Activated CD8-positive, alpha-beta memory T cell treated with anti-CD3 and anti-CD28 coated beads for 24 hours (primary cell): Measurements from ENCODE around the gene OSM.
"Not testable (repeated sequence)": the region's sequence is repeated elsewhere in the genome, so short reads cannot be mapped to it uniquely, and the experiment has no call there.

Experiments
- DNase-seq: peaks from one replicate; pipeline ENCODE4 v3.0.0-alpha.2; 2020

Gene OSM

DNA sequence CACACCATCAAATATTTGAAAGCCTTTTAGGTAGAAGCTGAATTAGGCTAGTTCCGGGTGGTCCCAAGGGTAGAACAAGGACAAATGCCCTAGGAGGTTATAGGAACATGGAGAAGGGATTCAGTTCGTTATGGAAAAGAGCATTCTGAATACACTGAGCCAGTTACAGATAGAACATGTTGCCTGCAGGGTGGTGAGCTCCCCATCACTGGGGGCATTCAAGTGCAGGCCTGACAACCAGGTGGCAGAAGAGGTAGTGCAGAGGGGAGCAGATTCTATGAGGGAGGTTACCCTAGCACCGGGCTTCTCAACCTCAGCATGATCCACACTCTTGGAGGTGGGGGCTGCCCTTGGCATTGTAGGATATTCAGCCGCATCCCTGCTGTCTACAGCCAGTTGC is 44.3 kb downstream of the OSM start:
- no peak for DNase-seq

DNA sequence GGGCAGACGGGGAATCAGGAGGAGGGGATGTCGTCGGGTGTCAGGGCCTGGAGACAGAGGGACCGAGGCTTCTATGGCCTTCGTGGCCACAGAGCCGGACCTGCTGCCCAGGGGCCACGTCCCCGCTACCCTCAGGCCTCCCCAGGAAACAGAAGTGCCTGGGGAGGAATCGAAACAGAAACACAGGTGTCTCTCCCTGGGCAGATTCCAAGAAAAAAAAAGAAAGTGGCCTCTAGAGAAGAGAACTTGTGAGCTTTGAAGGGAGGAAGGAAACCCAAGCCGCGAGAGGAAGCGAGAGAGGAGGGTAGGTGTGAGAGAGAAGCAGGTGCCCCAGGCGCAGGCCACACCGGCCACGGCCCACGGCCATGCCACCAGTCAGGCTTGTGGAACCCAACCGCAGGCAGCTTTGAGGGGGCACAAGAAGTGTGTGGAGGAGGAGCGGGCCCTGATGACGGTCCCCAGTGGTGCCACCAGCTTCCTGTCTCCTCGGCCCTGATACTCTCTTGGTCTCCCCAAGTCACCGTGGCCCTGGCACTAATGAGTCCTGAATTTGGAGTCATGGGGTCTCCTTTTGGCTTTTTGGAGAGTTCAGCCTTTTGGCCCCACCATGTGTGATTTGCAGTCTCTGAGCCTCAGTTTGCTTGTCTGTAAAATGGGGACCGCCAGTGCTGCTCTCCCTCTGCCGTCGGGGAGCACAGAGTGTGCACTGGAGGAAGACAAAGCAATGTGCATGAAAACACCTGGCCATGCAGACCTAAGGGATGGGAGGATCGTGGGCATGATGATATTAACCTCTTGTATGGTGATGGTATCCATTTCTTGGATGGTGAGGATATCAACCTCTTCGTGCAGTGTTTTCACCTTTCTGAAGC is 45.3 kb downstream of the OSM start:
- peak; percentile 86 for DNase-seq

DNA sequence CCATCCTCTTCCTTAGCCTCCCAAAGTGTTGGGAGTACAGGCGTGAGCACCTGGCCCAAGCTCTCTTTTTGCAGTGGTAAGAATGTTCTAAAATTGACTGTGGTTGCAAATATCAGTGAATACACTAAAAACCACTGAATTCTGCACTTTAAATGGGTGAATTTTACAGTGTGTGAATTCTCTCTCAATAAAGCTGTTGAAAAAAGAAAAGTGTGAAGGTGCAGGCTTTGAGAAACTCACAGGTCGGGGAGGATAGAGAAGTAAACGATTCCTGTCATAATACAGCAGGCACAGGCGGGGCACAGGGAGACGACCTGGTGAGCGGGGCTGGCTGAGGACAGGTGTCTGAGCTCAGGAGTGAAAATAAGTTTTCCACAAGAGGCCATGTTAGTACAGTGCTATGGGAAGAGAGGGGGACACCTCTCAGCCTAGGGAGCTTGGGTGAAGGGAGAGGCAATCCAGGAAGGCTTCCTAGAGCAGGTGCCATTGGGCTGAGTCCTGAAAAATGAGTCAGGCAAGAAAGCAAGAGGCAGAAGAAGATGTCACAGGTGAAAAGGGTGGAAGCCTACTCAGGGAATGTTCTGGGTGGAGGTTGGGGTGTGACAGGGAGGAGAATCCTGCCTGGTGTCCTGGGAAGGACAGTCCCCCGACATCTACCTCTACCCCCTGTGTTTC is 46.2 kb downstream of the OSM start:
- no peak for DNase-seq

DNA sequence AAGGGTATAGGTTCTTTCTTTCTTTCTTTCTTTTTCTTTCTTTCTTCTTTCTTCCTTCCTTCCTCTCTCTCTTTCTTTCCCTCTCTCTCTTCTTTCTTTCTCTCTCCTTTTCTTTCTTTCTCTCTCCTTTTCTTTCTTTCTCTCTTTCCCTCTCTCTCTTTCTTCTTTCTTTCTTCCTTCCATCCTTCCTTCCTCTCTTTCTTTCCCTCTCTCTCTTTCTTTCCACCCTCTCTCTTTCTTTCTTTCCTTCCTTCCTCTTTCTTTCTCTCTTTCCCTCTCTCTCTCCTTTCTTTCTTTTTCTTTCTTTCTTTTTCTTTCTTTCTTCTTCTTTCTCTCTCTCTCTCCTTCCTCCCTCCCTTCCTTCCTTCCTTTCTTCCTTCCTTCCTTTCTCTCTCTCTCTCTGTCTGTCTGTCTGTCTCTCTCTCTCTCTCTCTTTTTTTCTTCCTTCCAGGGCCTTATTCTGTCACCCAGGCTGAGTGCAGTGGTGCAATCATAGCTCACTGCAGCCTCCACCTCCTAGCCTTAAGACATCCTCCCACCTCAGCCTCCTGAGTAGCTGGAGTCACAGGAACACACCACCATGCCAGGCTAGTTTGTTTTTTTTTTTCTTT is 46.9 kb downstream of the OSM start:
- no peak for DNase-seq

DNA sequence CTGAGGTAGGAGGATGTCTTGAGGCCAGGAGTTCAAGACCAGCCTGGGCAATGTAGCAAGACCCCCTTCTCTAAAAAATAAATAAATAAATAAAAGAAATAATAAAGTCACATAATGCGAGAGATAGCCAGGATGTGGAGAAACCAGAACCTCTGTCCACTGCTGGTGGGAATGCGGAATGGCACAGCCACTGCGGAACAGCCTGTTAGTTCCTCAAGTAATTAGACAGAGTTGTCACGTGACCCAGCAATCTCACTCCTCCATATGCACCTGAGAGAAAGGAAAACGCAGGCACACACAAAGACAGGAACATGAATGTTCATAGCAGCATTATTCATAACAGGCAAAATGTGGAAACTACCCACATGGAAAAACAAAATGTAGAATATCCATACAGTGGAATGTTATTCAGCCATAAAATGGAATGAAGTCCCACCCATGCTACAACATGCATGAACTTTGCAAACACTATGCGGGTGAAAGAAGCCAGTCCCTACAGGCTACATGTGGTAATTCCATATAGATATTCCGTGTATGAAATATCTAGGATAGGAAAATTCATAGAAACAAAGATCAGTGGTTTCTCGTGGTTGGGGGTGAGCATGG is 47.5 kb downstream of the OSM start:
- DNase-seq, result no peak

DNA sequence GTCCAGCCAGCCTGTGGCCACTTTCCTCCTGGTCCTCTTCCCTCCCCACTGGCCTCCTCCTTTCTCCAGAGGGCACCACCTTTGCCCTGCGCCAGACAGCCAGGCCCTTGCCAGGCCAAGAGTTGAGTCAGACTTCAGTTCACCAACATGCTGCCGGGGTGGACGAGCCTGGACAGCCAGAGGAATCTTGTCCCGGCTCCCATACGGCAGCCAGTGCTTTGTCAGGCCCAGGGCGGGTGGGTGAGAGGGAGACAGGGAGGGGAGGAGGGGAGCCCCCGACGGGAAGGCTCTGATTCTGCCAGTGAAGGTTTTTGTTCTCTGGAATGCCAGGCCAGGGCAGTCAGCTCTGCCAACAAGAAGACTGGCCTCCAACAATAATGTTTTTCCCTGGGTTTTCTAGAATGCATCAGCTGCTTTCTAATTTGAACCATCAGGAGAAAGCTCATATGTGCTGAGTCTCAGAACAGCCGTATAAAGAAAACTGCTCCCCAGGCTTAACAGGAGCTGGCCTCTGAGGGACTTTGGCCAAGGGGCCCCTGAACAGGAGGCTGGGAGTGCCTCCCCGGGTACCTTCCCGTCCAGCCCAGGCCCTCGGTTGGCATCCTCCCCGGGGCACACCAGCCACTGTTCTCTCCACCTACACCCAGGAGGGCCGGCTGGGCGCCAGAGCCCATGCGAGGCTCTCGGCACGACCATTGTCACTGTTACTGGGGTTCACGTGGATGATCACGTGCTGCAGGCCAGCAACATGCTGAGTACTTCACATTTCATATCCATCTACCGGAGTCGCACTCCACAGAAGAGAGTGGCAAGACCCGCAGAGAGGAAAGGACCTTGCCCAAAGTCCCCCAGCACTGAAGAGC is 48.7 kb downstream of the OSM start:
- DNase-seq, result no peak

DNA sequence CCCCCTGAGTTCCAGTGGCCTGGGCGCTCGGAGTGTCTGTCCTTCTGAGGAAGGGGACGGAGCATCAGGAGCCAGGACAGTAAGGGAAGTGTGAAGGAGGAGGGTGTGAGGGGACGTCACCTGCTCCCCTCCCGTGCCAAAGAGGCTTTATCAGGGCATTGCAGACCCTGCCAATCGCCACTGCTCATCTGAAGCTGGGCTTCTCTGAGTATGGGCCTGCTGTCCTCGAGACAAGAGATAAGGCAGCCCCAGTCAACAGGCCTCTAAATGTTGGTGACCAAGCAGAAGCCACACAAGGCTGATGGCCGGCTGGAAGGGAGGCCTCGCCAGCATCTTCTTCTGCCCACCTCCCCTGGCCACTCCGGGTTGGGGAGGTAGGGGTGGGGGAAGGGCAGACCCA is 49.9 kb downstream of the OSM start:
- no peak for DNase-seq

DNA sequence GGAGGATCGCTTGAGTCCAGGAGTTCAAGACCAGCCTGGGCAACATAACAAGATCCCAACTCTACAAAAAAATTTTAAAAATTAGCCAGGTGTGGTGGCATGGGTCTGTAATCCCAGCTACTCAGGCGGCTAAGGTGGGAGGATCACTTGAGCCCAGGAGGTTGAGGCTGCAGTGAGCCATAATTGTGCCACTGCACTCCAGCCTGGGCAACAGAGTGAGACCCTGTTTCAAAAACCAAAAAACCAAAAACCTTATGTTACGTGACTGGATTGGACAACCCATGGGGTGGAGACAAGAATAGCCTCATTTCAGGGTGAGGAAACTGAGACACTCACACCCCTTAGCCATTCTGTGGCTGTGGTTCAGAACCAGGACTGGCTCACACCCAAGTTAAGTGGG is 50.4 kb downstream of the OSM start:
- not testable (repeated sequence) for DNase-seq

DNA sequence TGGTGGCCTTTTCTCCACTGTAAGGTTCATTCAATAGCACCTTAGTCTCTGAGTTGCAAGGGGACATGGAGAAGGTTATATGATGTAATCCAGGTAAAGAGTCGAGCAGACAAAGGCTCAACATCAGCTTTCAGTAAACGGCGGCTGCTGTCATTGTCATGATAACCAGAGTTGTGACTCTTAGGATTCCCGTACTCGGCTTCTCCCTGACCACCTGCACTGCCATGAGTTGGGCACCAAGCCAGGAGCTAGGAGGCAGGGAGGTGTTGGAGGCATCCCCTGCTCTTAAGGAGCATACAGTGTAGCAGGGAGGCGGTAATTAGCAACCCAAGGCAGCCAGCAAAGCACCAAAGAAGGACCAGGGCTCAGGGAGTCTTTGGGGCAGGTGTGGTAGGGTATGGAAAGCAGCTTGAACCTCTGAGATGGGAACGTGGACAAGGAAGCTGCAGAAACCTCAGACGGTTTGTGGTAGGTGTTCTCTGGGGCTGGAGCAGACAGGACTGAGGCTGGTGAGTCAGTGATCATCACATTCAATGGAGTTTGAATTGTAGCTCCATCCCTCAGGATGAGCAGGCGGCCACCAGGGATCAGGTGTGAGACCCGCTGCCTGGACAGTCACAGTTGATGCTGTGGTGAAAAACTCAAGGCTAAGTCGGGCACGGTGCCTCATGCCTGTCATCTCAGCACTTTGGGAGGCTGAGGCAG is 51.8 kb downstream of the OSM start:
- no peak for DNase-seq

DNA sequence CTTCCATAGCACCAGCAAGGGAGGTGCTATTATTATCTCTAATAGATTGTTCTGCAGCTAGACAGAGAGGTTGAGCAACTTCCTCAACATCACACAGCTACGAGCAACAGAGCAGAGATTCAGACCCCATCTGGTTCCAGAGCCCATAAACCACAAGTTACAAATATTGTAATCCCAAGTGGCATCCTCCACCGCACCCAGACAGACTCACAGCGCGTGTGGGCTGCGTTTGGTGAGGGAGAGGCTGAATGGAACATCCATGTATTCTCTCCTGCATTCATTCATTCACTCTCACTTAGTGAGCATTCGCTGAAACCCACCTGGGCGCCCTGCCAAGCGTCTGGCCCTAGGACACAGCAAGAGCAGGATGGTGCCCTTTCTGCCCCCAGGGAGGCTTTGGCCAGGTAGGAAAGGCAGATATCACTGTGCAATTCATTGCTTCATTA is 53.6 kb downstream of the OSM start:
- DNase-seq, result no peak
